ENCODE data around the gene TMCC1. TPM values are rescaled to one million over a fixed set of nuclear protein-coding genes. Genes with fewer than 3 reads are reported as not detected.
A peak's percentile ranks its signal among the peaks of the same experiment; 100 is the strongest.

The TMCC1 gene
- total RNA-seq, 2 donors from 2014 or later = 27.1 to 29.3 TPM

GRCh38 chr3:129602730-129603560 lies 290.6 kb downstream of the TMCC1 start:
- H3K4me1 Mint-ChIP-seq = peaks cover 40% of the 10 kb centered on the region
- H3K4me3 Mint-ChIP-seq = no peak overlapping the region
- DNase-seq = no peak

GRCh38 chr3:129602309-129602708 lies 291.2 kb downstream of the TMCC1 start:
- ATAC-seq = no peak
- DNase-seq = no peak
- Mint-ChIP-seq H3K27me3 (no peaks in the 10 kb centered on the region), H3K4me3 (peak overlapping the region; percentile 19), H3K36me3 (ENCODE audit: low read depth) (peaks cover 5% of the 10 kb centered on the region), H3K4me1 (peaks cover 39% of the 10 kb centered on the region), H3K27ac (peak overlapping the region; percentile 43)
- H3K9me3 ChIP-seq (ENCODE audit: control insufficient read depth, low read length, poor library complexity, severe bottlenecking) = no peaks in the 10 kb centered on the region

More at GRCh38 chr3:129602730-129603560, 290.6 kb downstream of the TMCC1 start:
- no peak for ATAC-seq
- H3K36me3 Mint-ChIP-seq (ENCODE audit: low read depth) = peaks cover 5% of the 10 kb centered on the region
- H3K27me3 Mint-ChIP-seq = no peaks in the 10 kb centered on the region
- H3K27ac Mint-ChIP-seq = peak overlapping the region; percentile 43
- no peaks in the 10 kb centered on the region for H3K9me3 ChIP-seq (ENCODE audit: control insufficient read depth, low read length, poor library complexity, severe bottlenecking)

- peaks cover 35% of the 10 kb centered on the region for H3K4me1 Mint-ChIP-seq
- H3K4me3 Mint-ChIP-seq = peak overlapping the region; percentile 50
Measured at GRCh38 chr3:129601713-129602112, 291.8 kb downstream of the TMCC1 start.

GRCh38 chr3:129600348-129600747 lies 293.2 kb downstream of the TMCC1 start:
- Mint-ChIP-seq H3K4me1 (peaks cover 35% of the 10 kb centered on the region), H3K36me3 (ENCODE audit: low read depth) (no peaks in the 10 kb centered on the region), H3K4me3 (no peak overlapping the region), H3K27me3 (no peaks in the 10 kb centered on the region), H3K27ac (peak overlapping the region; percentile 83)
- H3K9me3 ChIP-seq (ENCODE audit: control insufficient read depth, low read length, poor library complexity, severe bottlenecking) = no peaks in the 10 kb centered on the region
- ATAC-seq (no peak), DNase-seq (no peak)

More at GRCh38 chr3:129601713-129602112, 291.8 kb downstream of the TMCC1 start:
- H3K9me3 ChIP-seq (ENCODE audit: control insufficient read depth, low read length, poor library complexity, severe bottlenecking) = no peaks in the 10 kb centered on the region
- no peak for ATAC-seq
- DNase-seq = no peak
- peaks cover 2% of the 10 kb centered on the region for H3K36me3 Mint-ChIP-seq (ENCODE audit: low read depth)
- no peaks in the 10 kb centered on the region for H3K27me3 Mint-ChIP-seq
- H3K27ac Mint-ChIP-seq = no peak overlapping the region

- H3K4me3 Mint-ChIP-seq = no peak overlapping the region
- H3K9me3 ChIP-seq (ENCODE audit: control insufficient read depth, low read length, poor library complexity, severe bottlenecking) = no peaks in the 10 kb centered on the region
- no peak for DNase-seq
- no peaks in the 10 kb centered on the region for H3K36me3 Mint-ChIP-seq (ENCODE audit: low read depth)
- ATAC-seq = peak; percentile 46
- H3K4me1 Mint-ChIP-seq = peaks cover 36% of the 10 kb centered on the region
- H3K27me3 Mint-ChIP-seq = no peaks in the 10 kb centered on the region
- peak overlapping the region; percentile 83 for H3K27ac Mint-ChIP-seq
Measured at GRCh38 chr3:129599607-129600006, 293.9 kb downstream of the TMCC1 start.

- H3K9me3 ChIP-seq (ENCODE audit: control insufficient read depth, low read length, poor library complexity, severe bottlenecking) = no peaks in the 10 kb centered on the region
- H3K27me3 Mint-ChIP-seq = no peaks in the 10 kb centered on the region
- H3K4me1 Mint-ChIP-seq = peaks cover 33% of the 10 kb centered on the region
- H3K4me3 Mint-ChIP-seq = no peak overlapping the region
- no peak overlapping the region for H3K27ac Mint-ChIP-seq
- DNase-seq (no peak), ATAC-seq (no peak)
- no peaks in the 10 kb centered on the region for H3K36me3 Mint-ChIP-seq (ENCODE audit: low read depth)
Measured at GRCh38 chr3:129599073-129599472, 294.4 kb downstream of the TMCC1 start.

DNA sequence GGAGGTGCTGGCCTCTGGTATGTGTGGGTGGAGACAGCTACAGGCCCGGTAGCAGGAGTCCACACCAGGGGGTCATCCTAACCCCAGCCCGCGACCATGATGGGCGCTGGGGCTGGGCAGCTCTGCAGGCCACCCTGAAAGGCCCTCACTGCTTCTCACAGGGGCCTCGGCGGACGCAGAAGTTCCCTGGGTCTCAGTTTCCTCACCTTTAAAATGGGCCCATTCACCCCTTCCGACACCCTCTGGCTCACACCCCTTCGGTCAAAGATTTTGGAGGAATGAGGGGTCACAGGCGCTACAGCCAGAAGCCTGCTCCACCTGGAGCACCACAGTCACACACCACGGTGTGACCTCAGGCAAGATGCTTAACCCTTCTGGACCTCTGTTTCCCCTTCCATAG lies 295.0 kb downstream of the TMCC1 start:
- Mint-ChIP-seq H3K4me1 (peaks cover 37% of the 10 kb centered on the region), H3K27ac (peak overlapping the region; percentile 57), H3K36me3 (ENCODE audit: low read depth) (peaks cover 2% of the 10 kb centered on the region), H3K27me3 (no peaks in the 10 kb centered on the region), H3K4me3 (no peak overlapping the region)
- no peak for ATAC-seq
- DNase-seq = no peak
- no peaks in the 10 kb centered on the region for H3K9me3 ChIP-seq (ENCODE audit: control insufficient read depth, low read length, poor library complexity, severe bottlenecking)

- H3K9me3 ChIP-seq (ENCODE audit: control insufficient read depth, low read length, poor library complexity, severe bottlenecking) = no peaks in the 10 kb centered on the region
- no peaks in the 10 kb centered on the region for H3K27me3 Mint-ChIP-seq
- H3K27ac Mint-ChIP-seq = peak overlapping the region; percentile 57
- no peak overlapping the region for H3K4me3 Mint-ChIP-seq
- ATAC-seq (no peak), DNase-seq (no peak)
- H3K4me1 Mint-ChIP-seq = peaks cover 41% of the 10 kb centered on the region
- H3K36me3 Mint-ChIP-seq (ENCODE audit: low read depth) = peaks cover 2% of the 10 kb centered on the region
Measured at GRCh38 chr3:129598000-129598381, 295.5 kb downstream of the TMCC1 start.

Other genes with a start within 250 kb of the TMCC1 start
- gene TRH, start 81.0 kb upstream of the TMCC1 start, total RNA-seq = not detected
- 1 to 10 TPM; 1.0 to 1.9 TPM for gene ALG1L2, start 188.1 kb upstream of the TMCC1 start, total RNA-seq

Measured in T-helper 17 cell (primary cell).